Osteoblast (primary cell): ENCODE measurements around the gene ENOX1. TPM values are rescaled to one million over a fixed set of nuclear protein-coding genes. Genes with fewer than 3 reads are reported as not detected.

Experiments used
- DNase-seq: peaks from one replicate; pipeline ENCODE4 v3.0.0; 2011; ENCODE audit warnings: low spot score, mixed read lengths; ENCODE audit not compliant: insufficient read length; ENCODE audit errors: missing footprints
- H2AFZ ChIP-seq: 2 replicates; pipeline ENCODE4 v1.6.0; 2011; ENCODE audit warnings: mild to moderate bottlenecking, low read length
- H3K27ac ChIP-seq: 2 replicates; pipeline ENCODE4 v1.5.1; 2011; ENCODE audit warnings: mild to moderate bottlenecking, low read depth, low read length, moderate library complexity
- H3K27me3 ChIP-seq: 2 replicates; pipeline ENCODE4 v1.6.0; 2012; ENCODE audit warnings: mild to moderate bottlenecking, control low read depth, inconsistent platforms, low read length, moderate library complexity; ENCODE audit not compliant: insufficient read depth
- H3K36me3 ChIP-seq: 2 replicates; pipeline ENCODE4 v1.5.1; 2011; ENCODE audit warnings: mild to moderate bottlenecking, low read length, control low read depth, moderate library complexity; ENCODE audit not compliant: insufficient read depth
- H3K4me1 ChIP-seq: 2 replicates; pipeline ENCODE4 v1.5.1; 2011; ENCODE audit warnings: mild to moderate bottlenecking, low read length, control low read depth, moderate library complexity; ENCODE audit not compliant: insufficient read depth
- H3K4me2 ChIP-seq: 2 replicates; pipeline ENCODE4 v1.6.0; 2011; ENCODE audit warnings: mild to moderate bottlenecking, low read length; ENCODE audit not compliant: insufficient read depth
- H3K4me3 ChIP-seq: fragments of 200-600 bp; sonication (generic); 3 replicates; pipeline ENCODE4 v1.5.1; 2012; ENCODE audit warnings: mild to moderate bottlenecking, low read length, inconsistent platforms; ENCODE audit not compliant: insufficient read depth
- H3K79me2 ChIP-seq: 2 replicates; pipeline ENCODE4 v1.6.0; 2012; ENCODE audit warnings: mild to moderate bottlenecking, low read length, control low read depth, inconsistent platforms; ENCODE audit not compliant: insufficient read depth
- H3K9me3 ChIP-seq: 2 replicates; pipeline ENCODE4 v1.5.1; 2011; ENCODE audit warnings: low read depth, low read length, control low read depth
- H4K20me1 ChIP-seq: 2 replicates; pipeline ENCODE4 v1.6.0; 2012; ENCODE audit warnings: mild to moderate bottlenecking, low read length, control low read depth; ENCODE audit not compliant: insufficient read depth
- total RNA-seq: library from RNA; depleted of rRNA; stranded (reverse); fragments of >200 nt; gene quantifications from 2 replicates; pipeline ENCODE4 v1.2.3, GENCODE V29; 2012
- TF ChIP-seq, protein P1 (sequence below): IDR thresholded peaks from 2 replicates; pipeline ENCODE4 v1.5.1; 2011; ENCODE audit warnings: mild to moderate bottlenecking, low read depth, low read length, moderate library complexity; ENCODE audit errors: extremely low read depth

Gene ENOX1
- total RNA-seq, 1 donor = 5.4 TPM

DNA sequence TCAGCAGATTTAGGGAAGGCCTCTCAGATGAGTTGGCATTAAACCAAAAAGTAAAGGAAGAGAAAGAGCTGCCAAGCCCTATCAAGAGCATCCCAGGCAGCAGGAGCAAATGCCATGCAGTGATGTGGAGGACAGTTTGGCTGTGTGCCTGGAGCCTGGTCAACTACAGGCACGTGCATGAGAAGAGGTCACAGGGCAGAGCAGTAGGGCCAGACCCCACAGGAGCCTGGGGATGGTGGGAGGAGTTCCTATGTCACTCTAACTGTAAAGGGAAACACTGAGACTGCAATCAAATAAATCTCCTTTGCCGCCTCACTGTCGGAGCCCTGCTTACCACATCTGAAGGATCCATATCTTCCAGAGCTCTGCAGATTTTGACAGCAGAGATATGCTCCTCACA, 240.5 kb downstream of the ENOX1 start:
- H3K4me3 ChIP-seq = no peak overlapping the region
- no peak overlapping the region for H2AFZ ChIP-seq
- TF ChIP-seq, protein P1, sequence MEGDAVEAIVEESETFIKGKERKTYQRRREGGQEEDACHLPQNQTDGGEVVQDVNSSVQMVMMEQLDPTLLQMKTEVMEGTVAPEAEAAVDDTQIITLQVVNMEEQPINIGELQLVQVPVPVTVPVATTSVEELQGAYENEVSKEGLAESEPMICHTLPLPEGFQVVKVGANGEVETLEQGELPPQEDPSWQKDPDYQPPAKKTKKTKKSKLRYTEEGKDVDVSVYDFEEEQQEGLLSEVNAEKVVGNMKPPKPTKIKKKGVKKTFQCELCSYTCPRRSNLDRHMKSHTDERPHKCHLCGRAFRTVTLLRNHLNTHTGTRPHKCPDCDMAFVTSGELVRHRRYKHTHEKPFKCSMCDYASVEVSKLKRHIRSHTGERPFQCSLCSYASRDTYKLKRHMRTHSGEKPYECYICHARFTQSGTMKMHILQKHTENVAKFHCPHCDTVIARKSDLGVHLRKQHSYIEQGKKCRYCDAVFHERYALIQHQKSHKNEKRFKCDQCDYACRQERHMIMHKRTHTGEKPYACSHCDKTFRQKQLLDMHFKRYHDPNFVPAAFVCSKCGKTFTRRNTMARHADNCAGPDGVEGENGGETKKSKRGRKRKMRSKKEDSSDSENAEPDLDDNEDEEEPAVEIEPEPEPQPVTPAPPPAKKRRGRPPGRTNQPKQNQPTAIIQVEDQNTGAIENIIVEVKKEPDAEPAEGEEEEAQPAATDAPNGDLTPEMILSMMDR = no peak
- H3K79me2 ChIP-seq = no peaks in the 10 kb centered on the region
- H4K20me1 ChIP-seq = no peaks in the 10 kb centered on the region
- H3K27me3 ChIP-seq = no peaks in the 10 kb centered on the region
- no peaks in the 10 kb centered on the region for H3K9me3 ChIP-seq
- H3K27ac ChIP-seq = no peak overlapping the region
- no peak for DNase-seq
- no peaks in the 10 kb centered on the region for H3K36me3 ChIP-seq
- H3K4me2 ChIP-seq = no peak overlapping the region
- H3K4me1 ChIP-seq = peaks cover 30% of the 10 kb centered on the region

DNA sequence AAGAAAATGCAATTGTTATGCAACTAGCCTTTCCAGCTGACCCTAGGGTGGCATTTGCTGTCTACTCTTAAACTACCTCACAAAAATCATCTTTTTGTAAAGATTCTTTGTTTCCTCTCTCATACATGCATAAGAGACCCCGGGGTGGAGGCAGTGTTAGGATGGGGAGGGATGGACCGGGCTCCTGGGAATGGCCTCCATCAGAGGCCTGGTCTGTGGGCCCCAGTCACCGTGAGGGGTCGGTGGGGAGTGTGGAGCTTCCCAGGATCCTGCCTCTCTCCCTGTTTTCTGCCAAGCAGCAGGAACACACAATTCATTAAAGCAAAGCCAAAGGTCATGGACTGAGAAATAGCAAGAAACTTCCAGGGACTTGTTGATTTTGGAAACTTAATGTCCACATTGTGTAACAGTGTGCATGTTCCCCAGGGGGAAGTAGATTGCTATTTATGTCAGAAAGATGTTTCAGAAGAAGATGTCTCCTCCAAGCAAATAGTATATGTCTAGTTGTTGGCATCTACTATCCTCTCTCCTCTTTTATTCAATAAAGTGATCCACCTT, 241.4 kb downstream of the ENOX1 start:
- DNase-seq = no peak
- TF ChIP-seq, protein P1 = no peak
- Histone ChIP-seq H2AFZ (no peak overlapping the region), H3K9me3 (no peaks in the 10 kb centered on the region), H4K20me1 (no peaks in the 10 kb centered on the region), H3K4me3 (no peak overlapping the region), H3K4me2 (peak overlapping the region; percentile 34), H3K27me3 (no peaks in the 10 kb centered on the region), H3K79me2 (no peaks in the 10 kb centered on the region), H3K27ac (no peak overlapping the region), H3K4me1 (peaks cover 30% of the 10 kb centered on the region), H3K36me3 (no peaks in the 10 kb centered on the region)

DNA sequence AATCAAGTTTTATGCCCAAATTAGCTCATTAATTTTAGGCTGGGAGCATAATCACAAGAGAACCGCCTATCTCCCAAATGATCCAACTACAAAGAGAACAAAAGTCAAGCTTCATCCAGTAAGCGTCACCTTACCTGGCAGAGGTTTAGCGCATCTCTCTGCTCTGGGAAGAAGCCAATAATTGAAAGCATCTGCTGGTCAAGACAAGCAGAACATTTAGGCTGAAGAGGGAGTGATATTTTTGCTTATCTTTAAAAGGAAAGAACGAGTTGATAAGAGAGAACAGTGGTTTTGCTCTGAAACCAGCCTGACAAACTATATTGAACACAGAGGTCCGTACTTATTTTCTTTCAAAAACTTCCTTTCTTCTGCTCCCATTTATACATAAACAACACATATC, 242.1 kb downstream of the ENOX1 start:
- Histone ChIP-seq H3K4me2 (no peak overlapping the region), H3K4me1 (peaks cover 30% of the 10 kb centered on the region), H3K4me3 (no peak overlapping the region), H3K79me2 (no peaks in the 10 kb centered on the region), H2AFZ (no peak overlapping the region), H3K36me3 (no peaks in the 10 kb centered on the region), H3K27me3 (no peaks in the 10 kb centered on the region), H3K27ac (no peak overlapping the region), H4K20me1 (no peaks in the 10 kb centered on the region), H3K9me3 (no peaks in the 10 kb centered on the region)
- TF ChIP-seq, protein P1 = no peak
- DNase-seq = no peak

DNA sequence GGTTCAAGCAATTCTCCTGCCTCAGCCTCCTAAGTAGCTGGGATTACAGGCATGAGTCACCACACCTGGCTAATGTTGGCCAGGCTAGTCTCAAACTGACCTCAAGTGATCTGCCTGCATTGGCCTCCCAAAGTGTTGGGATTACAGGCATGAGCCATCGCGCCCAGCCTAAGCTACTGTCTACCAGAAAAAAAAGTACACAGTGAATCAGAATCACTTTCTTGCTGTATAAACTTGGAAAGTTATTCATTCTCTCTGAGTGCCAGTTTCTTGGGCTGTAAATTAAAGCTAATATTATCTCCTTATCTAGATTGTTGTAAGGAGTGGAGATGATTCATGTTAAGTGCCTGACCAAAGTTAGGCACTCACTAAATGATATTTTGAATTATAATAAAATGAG, 242.8 kb downstream of the ENOX1 start:
- Histone ChIP-seq H2AFZ (no peak overlapping the region), H3K27ac (peak overlapping the region; percentile 17), H3K79me2 (no peaks in the 10 kb centered on the region), H3K27me3 (no peaks in the 10 kb centered on the region), H3K4me1 (peaks cover 30% of the 10 kb centered on the region), H3K4me2 (no peak overlapping the region), H3K9me3 (peaks cover under 1% of the 10 kb centered on the region), H3K4me3 (no peak overlapping the region), H4K20me1 (no peaks in the 10 kb centered on the region), H3K36me3 (no peaks in the 10 kb centered on the region)
- no peak for DNase-seq
- TF ChIP-seq, protein P1 = no peak
